T-helper 2 cell (primary cell): Measurements from ENCODE around the gene ZNF697.
"Not testable (repeated sequence)": the region's sequence is repeated elsewhere in the genome, so short reads cannot be mapped to it uniquely, and the experiment has no call there.

Experiments
- DNase-seq, 5 experiments: peaks; one replicate each; pipeline versions ENCODE4 v3.0.0 to v3.0.0-alpha.2; 2012 to 2022

ZNF697 gene

DNA sequence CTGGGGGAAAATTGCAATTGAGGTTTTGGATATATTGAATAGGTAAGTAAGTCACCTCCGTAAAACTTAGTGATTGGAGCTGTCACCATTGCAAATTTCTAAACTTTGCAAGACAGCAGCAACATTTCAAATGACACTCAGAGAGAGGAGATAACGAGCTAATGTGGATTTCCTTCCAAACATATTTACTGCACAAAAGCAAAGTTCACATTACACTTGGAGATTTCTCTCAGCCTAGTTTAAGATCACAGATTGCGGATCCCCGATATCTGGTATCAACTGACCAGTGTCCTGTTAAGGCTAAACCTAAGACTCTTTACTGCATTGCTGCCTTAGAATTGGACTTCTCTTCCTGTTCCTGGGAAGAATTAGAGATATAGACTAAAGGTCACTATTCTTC lies 47.5 kb downstream of the ZNF697 start:
- no peak for DNase-seq

GRCh38 chr1:119595606-119596005 lies 52.5 kb downstream of the ZNF697 start:
- no peak for DNase-seq

- DNase-seq, result no peak
Measured at GRCh38 chr1:119595168-119595567, 52.9 kb downstream of the ZNF697 start.

DNA sequence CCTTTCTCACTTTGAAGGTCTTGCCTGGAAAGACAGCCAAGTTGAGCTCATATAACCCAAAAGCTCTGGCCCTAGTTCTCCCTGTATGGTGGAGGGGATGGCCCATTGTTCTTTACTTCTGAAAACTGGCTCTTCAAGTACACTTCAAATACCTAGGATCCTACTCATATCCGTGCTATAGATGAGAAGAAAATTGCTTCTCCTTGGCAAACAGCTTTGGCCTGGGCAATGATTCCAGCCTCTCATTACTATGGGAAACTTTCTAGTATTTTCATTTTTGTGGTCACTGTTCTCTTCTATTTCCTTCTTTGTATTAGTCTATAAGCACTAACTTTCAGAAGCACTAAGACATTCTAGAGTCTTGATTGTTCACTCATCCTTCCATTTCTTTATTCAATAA lies 53.7 kb downstream of the ZNF697 start:
- no peak for DNase-seq

DNA sequence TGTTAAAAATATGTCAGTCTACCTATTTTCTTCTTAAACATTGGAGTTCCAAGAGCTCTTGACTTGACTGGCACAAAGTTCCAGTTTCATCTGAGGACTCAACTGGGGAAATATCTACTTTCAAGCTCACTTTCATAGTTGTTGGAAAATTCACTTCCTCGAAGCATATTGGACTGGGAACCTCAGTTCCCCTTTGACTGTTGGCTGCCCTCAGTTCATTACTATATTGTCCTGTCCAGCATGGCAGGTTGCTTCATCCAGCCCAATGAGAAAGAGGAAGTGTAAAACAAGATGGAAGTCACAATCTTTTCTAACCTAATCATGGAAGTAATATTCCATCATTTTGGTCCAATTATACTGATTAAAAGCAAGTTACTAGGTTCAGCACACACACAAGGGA lies 54.3 kb downstream of the ZNF697 start:
- DNase-seq, result no peak

GRCh38 chr1:119590393-119590792 lies 57.7 kb downstream of the ZNF697 start:
- DNase-seq, result no peak

GRCh38 chr1:119588621-119589020 lies 59.4 kb downstream of the ZNF697 start:
- DNase-seq, result no peak

- DNase-seq, result no peak
Measured at GRCh38 chr1:119587341-119587740, 60.7 kb downstream of the ZNF697 start.

DNA sequence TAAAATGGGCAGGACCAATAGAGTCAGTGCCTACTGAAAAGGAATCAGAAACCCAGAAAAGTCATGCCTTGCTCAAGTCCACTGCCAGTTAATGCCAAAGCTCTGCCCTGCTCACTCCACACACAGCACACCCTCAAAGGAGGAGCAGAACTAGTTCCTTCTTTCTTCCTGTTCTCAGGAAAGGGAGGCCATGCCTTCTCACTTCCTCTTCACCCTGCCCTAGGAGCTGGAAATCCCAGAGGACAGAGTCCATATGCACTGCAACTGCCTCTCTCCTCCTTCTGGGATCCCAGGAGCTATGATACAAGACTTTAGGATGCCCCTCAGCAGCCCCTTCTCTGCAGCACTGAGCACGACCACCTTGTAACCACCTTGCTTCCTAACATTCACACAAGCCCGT lies 62.3 kb downstream of the ZNF697 start:
- DNase-seq, result not testable (repeated sequence)

- DNase-seq, result peak in 1 of 5 experiments; percentile 31
Measured at GRCh38 chr1:119582801-119583200, 65.3 kb downstream of the ZNF697 start.

GRCh38 chr1:119581076-119581475 lies 67.0 kb downstream of the ZNF697 start:
- not testable (repeated sequence) for DNase-seq

GRCh38 chr1:119573886-119574285 lies 74.2 kb downstream of the ZNF697 start:
- DNase-seq, result no peak

DNA sequence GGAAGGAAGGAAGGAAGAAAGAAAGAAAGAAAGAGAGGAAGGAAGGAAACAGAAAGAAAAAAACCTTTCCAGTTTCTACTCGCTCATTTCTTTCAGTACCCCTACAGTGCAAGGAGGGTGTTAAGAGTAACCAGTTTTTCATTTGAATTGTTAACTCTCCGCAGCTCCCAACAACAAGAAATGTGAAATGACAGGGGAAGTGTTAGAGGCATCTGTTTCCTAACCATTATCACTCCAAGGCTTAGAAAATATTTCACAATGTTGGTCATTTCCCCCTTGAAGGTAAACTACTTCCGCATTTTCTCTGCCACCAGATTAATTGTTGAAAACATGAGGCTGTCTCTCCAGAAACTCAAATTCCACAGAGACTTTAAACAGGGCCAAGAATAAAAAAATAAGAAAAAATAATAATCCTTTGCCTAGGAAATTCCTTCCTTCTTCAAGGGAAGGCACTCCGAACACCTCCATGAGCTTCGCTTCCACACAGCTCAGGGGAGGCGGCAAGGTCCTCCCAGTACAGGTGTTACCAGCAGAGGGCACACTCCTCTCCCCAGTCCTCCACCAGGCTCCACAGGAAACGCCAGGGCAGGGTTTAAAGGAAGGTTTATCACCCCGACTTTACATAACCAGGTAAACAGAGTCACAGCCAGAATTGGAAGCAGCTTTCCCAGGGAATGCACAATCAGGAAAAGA lies 78.0 kb downstream of the ZNF697 start:
- not testable (repeated sequence) for DNase-seq
